IMR-90 (cell line): ENCODE measurements around the gene BTBD6. TPM values are rescaled to one million over a fixed set of nuclear protein-coding genes. Genes with fewer than 3 reads are reported as not detected.

Experiments used
- ATAC-seq: fragments of 200-7000 bp; cut with Tn5 transposase; 2 replicates; pipeline ENCODE4 v1.9.1; 2020; ENCODE audit warnings: low read depth, mild to moderate bottlenecking, moderate library complexity
- BruUV-seq: library from RNA; stranded (reverse); fragments of 400-500 nt; replicated peaks from 2 replicates; lab custom pipeline; 2021; lab: Mats Ljungman, UMichigan
- CTCF ChIA-PET: fragments of 300-600 bp; formaldehyde crosslinking; extraction: SDS; loops from one replicate; lab custom pipeline; 2021; ENCODE audit warnings: antibody characterized with exemption; lab: Yijun Ruan, JAX
- POLR2A ChIA-PET: fragments of 300-600 bp; sonication (Branson Sonifier 250); formaldehyde crosslinking; loops from one replicate; lab custom pipeline; 2022; ENCODE audit warnings: antibody characterized with exemption; ENCODE audit not compliant: unreplicated experiment; lab: Charles Lee
- DNase-seq: peaks from one replicate; pipeline ENCODE4 v3.0.0; 2013
- H2AFZ ChIP-seq: replicated peaks from 2 replicates; pipeline ENCODE3; 2013; ENCODE audit warnings: low read length, mild to moderate bottlenecking; ENCODE audit not compliant: poor library complexity
- H2AK5ac ChIP-seq: 2 replicates; pipeline ENCODE4 v1.6.1; 2013; ENCODE audit warnings: low read depth, low read length, inconsistent platforms
- H2AK9ac ChIP-seq: replicated peaks from 2 replicates; pipeline ENCODE3; 2013; ENCODE audit warnings: mild to moderate bottlenecking, low read depth, low read length, moderate library complexity; ENCODE audit not compliant: poor library complexity
- H2BK120ac ChIP-seq: 2 replicates; pipeline ENCODE4 v1.6.1; 2013; ENCODE audit warnings: low read depth, low read length, inconsistent platforms
- H2BK15ac ChIP-seq: 3 replicates; pipeline ENCODE4 v1.6.1; 2013; ENCODE audit warnings: low read depth, low read length, inconsistent platforms
- H2BK20ac ChIP-seq: 2 replicates; pipeline ENCODE4 v1.6.1; 2013; ENCODE audit warnings: low read depth, mild to moderate bottlenecking, inconsistent platforms, low read length, moderate library complexity
- H2BK5ac ChIP-seq: 2 replicates; pipeline ENCODE4 v1.6.1; 2013; ENCODE audit warnings: mild to moderate bottlenecking, low read depth, low read length, inconsistent platforms; ENCODE audit not compliant: poor library complexity, severe bottlenecking
- H3K14ac ChIP-seq: replicated peaks from 2 replicates; pipeline ENCODE4 v1.6.1; 2013; ENCODE audit warnings: low read depth, low read length, inconsistent platforms
- H3K18ac ChIP-seq: 2 replicates; pipeline ENCODE4 v1.6.1; 2013; ENCODE audit warnings: low read depth, low read length, control low read depth
- H3K23ac ChIP-seq: 2 replicates; pipeline ENCODE4 v1.6.1; 2013; ENCODE audit warnings: low read depth, low read length, inconsistent platforms
- H3K27ac ChIP-seq: 2 replicates; pipeline ENCODE4 v1.5.1; 2013; ENCODE audit warnings: mild to moderate bottlenecking, control low read depth, low read length; ENCODE audit not compliant: insufficient read depth
- H3K27me3 ChIP-seq: 2 replicates; pipeline ENCODE4 v1.6.1; 2013; ENCODE audit warnings: low read length; ENCODE audit not compliant: control insufficient read depth, insufficient read depth
- H3K36me3 ChIP-seq: 2 replicates; pipeline ENCODE4 v1.6.1; 2013; ENCODE audit warnings: low read length, mixed read lengths; ENCODE audit not compliant: control insufficient read depth, insufficient read depth
- H3K4ac ChIP-seq: 2 replicates; pipeline ENCODE4 v1.6.1; 2013; ENCODE audit warnings: low read depth, low read length, inconsistent platforms
- H3K4me1 ChIP-seq: 2 replicates; pipeline ENCODE4 v1.6.1; 2013; ENCODE audit warnings: low read length, mixed read lengths; ENCODE audit not compliant: control insufficient read depth, insufficient read depth
- H3K4me2 ChIP-seq: 2 replicates; pipeline ENCODE4 v1.6.1; 2013; ENCODE audit warnings: low read depth, mild to moderate bottlenecking, control low read depth, low read length, moderate library complexity
- H3K4me3 ChIP-seq: 2 replicates; pipeline ENCODE4 v1.5.1; 2013; ENCODE audit warnings: low read depth, mild to moderate bottlenecking, control low read depth, low read length, moderate library complexity; ENCODE audit not compliant: insufficient read depth
- H3K56ac ChIP-seq: 2 replicates; pipeline ENCODE4 v1.6.1; 2013; ENCODE audit warnings: low read length, inconsistent platforms; ENCODE audit not compliant: insufficient read depth; ENCODE audit errors: extremely low read depth
- H3K79me1 ChIP-seq, 2 experiments: 2 replicates each; pipeline ENCODE4 v1.6.1; 2013; ENCODE audit warnings: low read length in 2 of 2, inconsistent platforms in 1 of 2, low read depth in 1 of 2
- H3K9ac ChIP-seq: 2 replicates; pipeline ENCODE4 v1.6.1; 2013; ENCODE audit warnings: low read depth, low read length, control low read depth
- H3K9me1 ChIP-seq: 2 replicates; pipeline ENCODE4 v1.6.1; 2013; ENCODE audit warnings: low read length, inconsistent platforms; ENCODE audit not compliant: insufficient read depth
- H3K9me3 ChIP-seq: 2 replicates; pipeline ENCODE4 v1.6.1; 2013; ENCODE audit warnings: low read length; ENCODE audit not compliant: control insufficient read depth, insufficient read depth
- H4K20me1 ChIP-seq: 2 replicates; pipeline ENCODE4 v1.6.1; 2013; ENCODE audit warnings: low read length, inconsistent platforms; ENCODE audit not compliant: insufficient read depth
- H4K5ac ChIP-seq: 2 replicates; pipeline ENCODE4 v1.6.1; 2013; ENCODE audit warnings: mild to moderate bottlenecking, low read depth, low read length, control low read depth
- H4K8ac ChIP-seq, 2 experiments: 2 replicates each; pipeline ENCODE4 v1.6.1; 2013; ENCODE audit warnings: low read depth in 2 of 2, low read length in 2 of 2, control low read depth in 1 of 2, inconsistent platforms in 1 of 2
- H4K91ac ChIP-seq: 2 replicates; pipeline ENCODE4 v1.6.1; 2013; ENCODE audit warnings: low read depth, low read length, inconsistent platforms; ENCODE audit not compliant: insufficient read depth
- BHLHE40 ChIP-seq: fragments of 150-350 bp; IDR thresholded peaks from 2 replicates; pipeline ENCODE4 v1.6.1; 2016; ENCODE audit warnings: mild to moderate bottlenecking, low read depth, low read length
- CEBPB ChIP-seq: IDR thresholded peaks from 2 replicates; pipeline ENCODE4 v1.6.1; 2012; ENCODE audit warnings: low read depth, low read length, improper control_type of control experiment
- CHD1 ChIP-seq: IDR thresholded peaks from 2 replicates; pipeline ENCODE4 v1.6.1; 2012; ENCODE audit warnings: low read depth, low read length, improper control_type of control experiment
- FOS ChIP-seq: fragments of 150-350 bp; IDR thresholded peaks from 2 replicates; pipeline ENCODE4 v1.6.1; 2016; ENCODE audit warnings: low read depth, low read length
- MAFK ChIP-seq: IDR thresholded peaks from 2 replicates; pipeline ENCODE4 v1.6.1; 2012; ENCODE audit warnings: low read depth, low read length, improper control_type of control experiment
- MAZ ChIP-seq: IDR thresholded peaks from 2 replicates; pipeline ENCODE4 v1.6.1; 2012; ENCODE audit warnings: low read depth, mild to moderate bottlenecking, low read length, improper control_type of control experiment, moderate library complexity, borderline replicate concordance
- MXI1 ChIP-seq: IDR thresholded peaks from 2 replicates; pipeline ENCODE4 v1.6.1; 2012; ENCODE audit warnings: low read depth, mild to moderate bottlenecking, low read length, moderate library complexity, borderline replicate concordance
- NFE2L2 ChIP-seq: fragments of 150-350 bp; IDR thresholded peaks from 2 replicates; pipeline ENCODE4 v1.6.1; 2016; ENCODE audit warnings: low read depth, mild to moderate bottlenecking, low read length
- POLR2A ChIP-seq: IDR thresholded peaks from 2 replicates; pipeline ENCODE4 v1.6.1; 2012; ENCODE audit warnings: mild to moderate bottlenecking, low read depth, low read length
- RAD21 ChIP-seq: IDR thresholded peaks from 2 replicates; pipeline ENCODE4 v1.6.1; 2012; ENCODE audit warnings: low read length, improper control_type of control experiment
- RCOR1 ChIP-seq: IDR thresholded peaks from 2 replicates; pipeline ENCODE4 v1.6.1; 2012; ENCODE audit warnings: mild to moderate bottlenecking, low read length, improper control_type of control experiment; ENCODE audit not compliant: insufficient replicate concordance
- RFX5 ChIP-seq: IDR thresholded peaks from 2 replicates; pipeline ENCODE4 v1.8.0; 2012; ENCODE audit warnings: low read depth, mild to moderate bottlenecking, low read length, moderate library complexity
- WGBS, 2 experiments: methylation state at CpG; one replicate each; pipeline versions ENCODE4 v1.1.5 to v1.1.7; 2013; ENCODE audit warnings: missing lambda C conversion rate in 2 of 2; ENCODE audit not compliant: insufficient read length in 1 of 2; ENCODE audit errors: extremely low coverage in 2 of 2; 5-methylcytosine and 5-hydroxymethylcytosine counted together
- dilution Hi-C: fragments of 300-500 bp; cut with HindIII; formaldehyde crosslinking; loops from one replicate; pipeline ENCODE4 v1.14.3; 2018; ENCODE audit warnings: low sequenced_read_pairs; ENCODE audit not compliant: unreplicated experiment
- in situ Hi-C: fragments of 300-500 bp; cut with MboI; formaldehyde crosslinking; loops from 3 replicates; pipeline ENCODE4 v1.14.3; 2019; ENCODE audit warnings: low sequenced_read_pairs, inconsistent platforms, mixed read lengths
- intact Hi-C: fragments of 100-400 bp; cut with micrococcal nuclease; formaldehyde crosslinking; loops from 2 replicates; pipeline ENCODE4 v1.10.0; 2022
- polyA plus RNA-seq, 3 experiments: library from polyadenylated mRNA; depleted of rRNA; stranded (reverse); fragments of >200 nt; gene quantifications; 2 replicates each; pipeline ENCODE4 v1.2.3, GENCODE V29; 2012; ENCODE audit warnings: low replicate concordance in 1 of 3
- total RNA-seq: library from RNA; depleted of rRNA; stranded (reverse); fragments of >200 nt; gene quantifications from 2 replicates; pipeline ENCODE4 v1.2.3, GENCODE V29; 2012
- TF ChIP-seq, protein P1 (sequence below): fragments of 150-350 bp; IDR thresholded peaks from 2 replicates; pipeline ENCODE4 v1.6.1; 2016; ENCODE audit warnings: low read depth, mild to moderate bottlenecking, low read length, moderate library complexity, borderline replicate concordance
- TF ChIP-seq, protein P2 (sequence below): conservative IDR thresholded peaks from 2 replicates; pipeline ENCODE4 v1.5.1; 2012; ENCODE audit warnings: mild to moderate bottlenecking, low read depth, low read length, improper control_type of control experiment

The BTBD6 gene
- total and polyA plus RNA-seq, 2 of the 4 experiments (the other 2 are of a cell fraction), result 33.9 to 43.9 TPM

DNA sequence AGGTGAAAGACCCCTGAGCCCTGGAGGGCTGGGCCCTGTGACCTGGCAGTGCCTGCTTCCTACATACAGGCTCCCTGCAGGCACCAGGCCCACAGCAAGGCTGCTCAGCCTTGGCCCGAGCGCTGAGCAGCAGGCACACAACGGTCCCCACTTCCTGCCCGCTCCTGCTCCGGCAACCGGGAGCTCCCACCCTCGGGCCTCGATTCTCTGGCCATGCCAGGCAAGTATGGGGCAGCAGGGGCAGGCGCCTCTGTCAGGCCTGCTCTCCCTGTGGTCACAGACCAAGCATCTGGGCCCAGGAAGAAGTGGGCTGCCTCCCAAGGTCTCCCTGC, 36.6 kb upstream of the BTBD6 start:
- DNase-seq, result no peak
- Histone ChIP-seq H4K91ac (no peak overlapping the region), H2BK20ac (no peak overlapping the region), H3K36me3 (peaks cover 25% of the 10 kb centered on the region), H2AFZ (no peak overlapping the region), H3K9me3 (no peaks in the 10 kb centered on the region), H4K5ac (no peak overlapping the region), H3K56ac (no peak overlapping the region), H3K4ac (no peak overlapping the region), H2BK15ac (no peak overlapping the region), H3K4me3 (no peak overlapping the region), H3K23ac (no peak overlapping the region), H4K20me1 (peaks cover 14% of the 10 kb centered on the region), H3K18ac (no peak overlapping the region), H2BK5ac (no peak overlapping the region), H3K9me1 (peaks cover 10% of the 10 kb centered on the region), H3K27me3 (no peaks in the 10 kb centered on the region), H3K14ac (no peak overlapping the region), H3K9ac (no peak overlapping the region), H3K4me2 (no peak overlapping the region), H4K8ac (no peak overlapping the region), H3K27ac (no peak overlapping the region), H2BK120ac (no peak overlapping the region), H3K4me1 (no peaks in the 10 kb centered on the region), H3K79me1 (peaks cover 9 to 14% of the 10 kb centered on the region in 2 experiments; a peak in 3 of 4 replicates), H2AK9ac (no peak overlapping the region), H2AK5ac (no peak overlapping the region)
- intact Hi-C loops, result no loop called here
- ChIA-PET POLR2A (no interaction called here), CTCF (no interaction called here)
- ATAC-seq, result no peak
- 96% methylated on average over 5 of the region's 9 CpGs; no CpG with 5 or more reads in 1 of the 2 experiments for WGBS, 2 experiments
- dilution Hi-C loops, result no loop called here
- in situ Hi-C loops, result no loop called here
- TF ChIP-seq NFE2L2, result no peak
- TF ChIP-seq, protein P1, sequence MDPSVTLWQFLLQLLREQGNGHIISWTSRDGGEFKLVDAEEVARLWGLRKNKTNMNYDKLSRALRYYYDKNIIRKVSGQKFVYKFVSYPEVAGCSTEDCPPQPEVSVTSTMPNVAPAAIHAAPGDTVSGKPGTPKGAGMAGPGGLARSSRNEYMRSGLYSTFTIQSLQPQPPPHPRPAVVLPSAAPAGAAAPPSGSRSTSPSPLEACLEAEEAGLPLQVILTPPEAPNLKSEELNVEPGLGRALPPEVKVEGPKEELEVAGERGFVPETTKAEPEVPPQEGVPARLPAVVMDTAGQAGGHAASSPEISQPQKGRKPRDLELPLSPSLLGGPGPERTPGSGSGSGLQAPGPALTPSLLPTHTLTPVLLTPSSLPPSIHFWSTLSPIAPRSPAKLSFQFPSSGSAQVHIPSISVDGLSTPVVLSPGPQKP, result no peak
- no peak for TF ChIP-seq POLR2A
- TF ChIP-seq, protein P2, sequence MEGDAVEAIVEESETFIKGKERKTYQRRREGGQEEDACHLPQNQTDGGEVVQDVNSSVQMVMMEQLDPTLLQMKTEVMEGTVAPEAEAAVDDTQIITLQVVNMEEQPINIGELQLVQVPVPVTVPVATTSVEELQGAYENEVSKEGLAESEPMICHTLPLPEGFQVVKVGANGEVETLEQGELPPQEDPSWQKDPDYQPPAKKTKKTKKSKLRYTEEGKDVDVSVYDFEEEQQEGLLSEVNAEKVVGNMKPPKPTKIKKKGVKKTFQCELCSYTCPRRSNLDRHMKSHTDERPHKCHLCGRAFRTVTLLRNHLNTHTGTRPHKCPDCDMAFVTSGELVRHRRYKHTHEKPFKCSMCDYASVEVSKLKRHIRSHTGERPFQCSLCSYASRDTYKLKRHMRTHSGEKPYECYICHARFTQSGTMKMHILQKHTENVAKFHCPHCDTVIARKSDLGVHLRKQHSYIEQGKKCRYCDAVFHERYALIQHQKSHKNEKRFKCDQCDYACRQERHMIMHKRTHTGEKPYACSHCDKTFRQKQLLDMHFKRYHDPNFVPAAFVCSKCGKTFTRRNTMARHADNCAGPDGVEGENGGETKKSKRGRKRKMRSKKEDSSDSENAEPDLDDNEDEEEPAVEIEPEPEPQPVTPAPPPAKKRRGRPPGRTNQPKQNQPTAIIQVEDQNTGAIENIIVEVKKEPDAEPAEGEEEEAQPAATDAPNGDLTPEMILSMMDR, result no peak
- no peak for TF ChIP-seq BHLHE40
- TF ChIP-seq MAFK, result no peak
- no peak for TF ChIP-seq MAZ
- TF ChIP-seq RFX5, result no peak
- TF ChIP-seq FOS, result no peak
- TF ChIP-seq CEBPB, result no peak
- no peak for TF ChIP-seq CHD1
- no peak for TF ChIP-seq MXI1
- no peak for TF ChIP-seq RAD21
- no peak for TF ChIP-seq RCOR1
- no TSS peak for BruUV-seq
